KOPT-K1 (cell line): ENCODE results near the gene SHISA7.

Source experiments
- H3K27ac ChIP-seq: fragments of 200-600 bp; sonication (generic); 2 replicates; pipeline ENCODE4 v1.5.1; 2016; ENCODE audit warnings: antibody characterized with exemption, mild to moderate bottlenecking, low read depth, low read length; ENCODE audit not compliant: poor library complexity, severe bottlenecking
- H3K36me3 ChIP-seq: fragments of 200-600 bp; sonication (generic); 2 replicates; pipeline ENCODE4 v1.5.1; 2017; ENCODE audit warnings: antibody characterized with exemption, mild to moderate bottlenecking, low read length, moderate library complexity; ENCODE audit not compliant: insufficient read depth
- H3K9me3 ChIP-seq: fragments of 200-600 bp; sonication (generic); 2 replicates; pipeline ENCODE4 v1.5.1; 2017; ENCODE audit warnings: antibody characterized with exemption, low read length, mild to moderate bottlenecking; ENCODE audit not compliant: insufficient read depth, poor library complexity, severe bottlenecking

SHISA7 gene

GRCh38 chr19:55484593-55485438, 41.7 kb upstream of the SHISA7 start, which contains the start of gene NAT14:
Gene NAT14 (plus strand): TSS chr19:55485188. CDS start chr19:55485709, 521 bp downstream.
- Histone ChIP-seq H3K36me3 (peaks cover 8% of the 10 kb centered on the region; the same call in 1 of the 2 replicates), H3K27ac (peak within 1 kb of the TSS; percentile 71)

GRCh38 chr19:55483706-55484592, 40.8 kb upstream of the SHISA7 start:
- H3K36me3 ChIP-seq: peaks cover 8% of the 10 kb centered on the region; the same call in 1 of the 2 replicates
- peak overlapping the region; percentile 71 for H3K27ac ChIP-seq
- no peaks in the 10 kb centered on the region for H3K9me3 ChIP-seq

More at GRCh38 chr19:55484593-55485438, 41.7 kb upstream of the SHISA7 start, which contains the start of gene NAT14:
- no peaks in the 10 kb centered on the region for H3K9me3 ChIP-seq

- H3K36me3 ChIP-seq: peaks cover 8% of the 10 kb centered on the region; the same call in 1 of the 2 replicates
- H3K9me3 ChIP-seq: no peaks in the 10 kb centered on the region
- no peak overlapping the region for H3K27ac ChIP-seq
These were observed 40.0 kb upstream of the SHISA7 start for GRCh38 chr19:55482967-55483705.

DNA sequence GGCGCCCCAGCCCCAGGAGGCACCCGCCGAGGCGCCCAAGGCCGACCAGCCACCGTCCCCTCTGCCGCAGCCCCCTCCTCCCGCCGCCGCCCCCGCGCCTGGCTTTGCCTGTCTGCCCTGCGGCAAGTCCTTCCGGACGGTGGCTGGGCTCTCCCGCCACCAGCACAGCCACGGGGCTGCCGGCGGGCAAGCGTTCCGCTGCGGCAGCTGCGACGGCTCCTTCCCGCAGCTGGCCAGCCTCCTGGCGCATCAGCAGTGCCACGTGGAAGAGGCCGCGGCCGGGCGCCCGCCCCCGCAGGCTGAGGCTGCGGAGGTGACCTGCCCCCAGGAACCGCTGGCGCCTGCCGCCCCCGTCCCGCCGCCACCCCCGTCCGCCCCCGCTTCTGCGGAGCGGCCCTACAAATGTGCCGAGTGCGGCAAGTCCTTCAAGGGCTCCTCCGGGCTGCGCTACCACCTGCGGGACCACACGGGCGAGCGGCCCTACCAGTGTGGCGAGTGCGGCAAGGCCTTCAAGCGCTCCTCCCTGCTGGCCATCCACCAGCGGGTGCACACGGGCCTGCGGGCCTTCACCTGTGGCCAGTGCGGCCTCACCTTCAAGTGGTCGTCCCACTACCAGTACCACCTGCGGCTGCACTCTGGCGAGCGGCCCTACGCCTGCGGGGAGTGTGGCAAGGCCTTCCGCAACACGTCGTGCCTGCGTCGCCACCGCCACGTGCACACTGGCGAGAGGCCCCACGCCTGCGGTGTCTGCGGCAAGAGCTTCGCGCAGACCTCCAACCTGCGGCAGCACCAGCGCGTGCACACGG, 39.3 kb upstream of the SHISA7 start:
- Histone ChIP-seq H3K36me3 (peaks cover 8% of the 10 kb centered on the region; the same call in 1 of the 2 replicates), H3K9me3 (no peaks in the 10 kb centered on the region), H3K27ac (no peak overlapping the region)

- H3K27ac ChIP-seq: no peak overlapping the region
- peaks cover 8% of the 10 kb centered on the region; the same call in 1 of the 2 replicates for H3K36me3 ChIP-seq
- no peaks in the 10 kb centered on the region for H3K9me3 ChIP-seq
These were observed 38.7 kb upstream of the SHISA7 start for GRCh38 chr19:55481794-55482155.

GRCh38 chr19:55481148-55481793, 38.2 kb upstream of the SHISA7 start:
- H3K27ac ChIP-seq: no peak overlapping the region
- no peaks in the 10 kb centered on the region for H3K9me3 ChIP-seq
- peaks cover 8% of the 10 kb centered on the region; the same call in 1 of the 2 replicates for H3K36me3 ChIP-seq

GRCh38 chr19:55479451-55480230, 36.5 kb upstream of the SHISA7 start:
- H3K27ac ChIP-seq: peak overlapping the region; percentile 24
- H3K36me3 ChIP-seq: peaks cover 8% of the 10 kb centered on the region; the same call in 1 of the 2 replicates
- no peaks in the 10 kb centered on the region for H3K9me3 ChIP-seq

GRCh38 chr19:55479045-55479444, 35.9 kb upstream of the SHISA7 start:
- Histone ChIP-seq H3K27ac (no peak overlapping the region), H3K36me3 (peaks cover 8% of the 10 kb centered on the region; the same call in 1 of the 2 replicates), H3K9me3 (no peaks in the 10 kb centered on the region)

- no peaks in the 10 kb centered on the region for H3K9me3 ChIP-seq
- H3K36me3 ChIP-seq: peaks cover 4% of the 10 kb centered on the region; the same call in 1 of the 2 replicates
- no peak overlapping the region for H3K27ac ChIP-seq
These were observed 35.3 kb upstream of the SHISA7 start for GRCh38 chr19:55478364-55478763.

DNA sequence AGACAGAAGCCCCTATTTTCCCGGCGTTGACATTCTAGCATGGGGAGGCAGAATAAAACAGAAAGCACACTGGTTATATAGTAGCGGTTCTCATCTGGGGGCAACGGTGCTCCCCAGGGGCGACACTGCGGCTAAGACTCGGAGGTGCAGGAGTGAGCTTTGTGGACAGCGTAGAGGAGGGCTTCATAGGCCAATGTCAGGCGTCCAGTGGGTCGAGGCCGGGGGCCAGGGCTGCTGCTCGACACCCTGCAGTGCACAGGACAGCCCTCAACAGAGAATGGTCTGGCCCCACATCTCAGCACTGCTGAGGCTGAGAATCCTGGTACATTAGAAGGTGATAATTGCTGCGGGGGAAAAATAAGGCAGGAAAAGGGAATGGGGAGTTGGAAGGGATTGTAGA, 34.8 kb upstream of the SHISA7 start:
- Histone ChIP-seq H3K9me3 (no peaks in the 10 kb centered on the region), H3K36me3 (no peaks in the 10 kb centered on the region; the same call in 1 of the 2 replicates), H3K27ac (no peak overlapping the region)

- peak within 1 kb of the TSS; percentile 82 for H3K27ac ChIP-seq
- H3K36me3 ChIP-seq: no peaks in the 10 kb centered on the region
- no peaks in the 10 kb centered on the region for H3K9me3 ChIP-seq
These were observed 33.1 kb upstream of the SHISA7 start, which contains the start of gene ZNF628 for GRCh38 chr19:55476100-55476775. Gene ZNF628 (plus strand): TSS chr19:55476617. CDS start chr19:55479911, 3,294 bp downstream.
